Panc1 (cell line): Measurements from ENCODE around the gene DNASE1L2. TPM values are rescaled to one million over a fixed set of nuclear protein-coding genes. Genes with fewer than 3 reads are reported as not detected.

Source experiments
- ATAC-seq: fragments of 200-7000 bp; cut with Tn5 transposase; 2 replicates; pipeline ENCODE4 v1.9.1; 2020; ENCODE audit warnings: mild to moderate bottlenecking, moderate library complexity
- BruUV-seq: library from RNA; stranded (reverse); fragments of 400-500 nt; replicated peaks from 2 replicates; lab custom pipeline; 2021; lab: Mats Ljungman, UMichigan
- CTCF ChIA-PET: fragments of 300-600 bp; sonication (Branson Sonifier 250); formaldehyde crosslinking; loops from one replicate; lab custom pipeline; 2022; ENCODE audit warnings: antibody characterized with exemption; lab: Charles Lee
- POLR2A ChIA-PET: fragments of 300-600 bp; sonication (Branson Sonifier 250); formaldehyde crosslinking; loops from one replicate; lab custom pipeline; 2022; ENCODE audit warnings: antibody characterized with exemption; lab: Charles Lee
- DNase-seq: peaks from one replicate; pipeline ENCODE4 v3.0.0-alpha.2; 2010; ENCODE audit warnings: low read depth, low spot score
- H3K27ac ChIP-seq: 2 replicates; pipeline ENCODE4 v1.5.1; 2011; ENCODE audit warnings: mild to moderate bottlenecking, low read length, inconsistent platforms
- H3K27me3 ChIP-seq: fragments of 200-500 bp; sonication (Bioruptor generic); 2 replicates; pipeline ENCODE4 v1.6.0; 2014; ENCODE audit warnings: low read length, inconsistent platforms; ENCODE audit not compliant: control insufficient read depth, insufficient read depth
- H3K36me3 ChIP-seq: fragments of 200-500 bp; sonication (Bioruptor generic); 2 replicates; pipeline ENCODE4 v1.5.1; 2014; ENCODE audit warnings: inconsistent platforms, mild to moderate bottlenecking, low read length, moderate library complexity; ENCODE audit not compliant: control insufficient read depth, insufficient read depth
- H3K4me1 ChIP-seq: 2 replicates; pipeline ENCODE4 v1.5.1; 2011; ENCODE audit warnings: inconsistent platforms, mild to moderate bottlenecking, low read length, moderate library complexity; ENCODE audit not compliant: control insufficient read depth, insufficient read depth
- H3K4me3 ChIP-seq, 2 experiments: 2 replicates each; pipeline ENCODE4 v1.5.1; 2011 to 2012; ENCODE audit warnings: low read depth in 2 of 2, low read length in 2 of 2, mild to moderate bottlenecking in 2 of 2, inconsistent platforms in 1 of 2, moderate library complexity in 1 of 2
- H3K9me3 ChIP-seq: fragments of 200-500 bp; sonication (Bioruptor generic); 2 replicates; pipeline ENCODE4 v1.5.1; 2014; ENCODE audit warnings: low read depth, mild to moderate bottlenecking, inconsistent platforms, low read length, moderate library complexity; ENCODE audit not compliant: control insufficient read depth, insufficient read depth
- POLR2AphosphoS5 ChIP-seq: IDR thresholded peaks from 2 replicates; pipeline ENCODE4 v1.6.1; 2012; ENCODE audit warnings: mild to moderate bottlenecking, low read depth, low read length, moderate library complexity
- REST ChIP-seq, 2 experiments: IDR thresholded peaks; 2 replicates each; pipeline ENCODE4 v1.6.1; 2011 to 2012; ENCODE audit warnings: low read depth in 2 of 2, control low read depth in 1 of 2, low read length in 1 of 2, mild to moderate bottlenecking in 1 of 2, moderate library complexity in 1 of 2; ENCODE audit not compliant: insufficient read depth in 1 of 2
- SIN3A ChIP-seq: IDR thresholded peaks from 2 replicates; pipeline ENCODE4 v1.6.1; 2012; ENCODE audit warnings: low read depth, mild to moderate bottlenecking, low read length, moderate library complexity, borderline replicate concordance; ENCODE audit not compliant: insufficient read depth
- TCF7L2 ChIP-seq: IDR thresholded peaks from 2 replicates; pipeline ENCODE4 v1.6.1; 2011; ENCODE audit warnings: mild to moderate bottlenecking, low read depth, low read length, inconsistent platforms
- in situ Hi-C: cut with HindIII; loops from 2 replicates; pipeline ENCODE4 v1.10.0; 2016; ENCODE audit warnings: low sequenced_read_pairs, low pct_unique_long_range_greater_than_20kb
- intact Hi-C: fragments of 100-400 bp; cut with micrococcal nuclease; formaldehyde crosslinking; loops from one replicate; pipeline ENCODE4 v1.10.0; 2022; ENCODE audit not compliant: unreplicated experiment
- total RNA-seq: library from RNA; stranded (reverse); gene quantifications from one replicate; pipeline ENCODE4 v1.2.1, GENCODE V29; 2021; ENCODE audit not compliant: unreplicated experiment
- TF ChIP-seq, protein P1 (sequence below): fragments of 450-650 bp; IDR thresholded peaks from 2 replicates; pipeline ENCODE4 v1.5.1; 2017; ENCODE audit warnings: mild to moderate bottlenecking

The DNASE1L2 gene
- total RNA-seq, 1 experiment from 2014 or later = 4.4 TPM

DNA sequence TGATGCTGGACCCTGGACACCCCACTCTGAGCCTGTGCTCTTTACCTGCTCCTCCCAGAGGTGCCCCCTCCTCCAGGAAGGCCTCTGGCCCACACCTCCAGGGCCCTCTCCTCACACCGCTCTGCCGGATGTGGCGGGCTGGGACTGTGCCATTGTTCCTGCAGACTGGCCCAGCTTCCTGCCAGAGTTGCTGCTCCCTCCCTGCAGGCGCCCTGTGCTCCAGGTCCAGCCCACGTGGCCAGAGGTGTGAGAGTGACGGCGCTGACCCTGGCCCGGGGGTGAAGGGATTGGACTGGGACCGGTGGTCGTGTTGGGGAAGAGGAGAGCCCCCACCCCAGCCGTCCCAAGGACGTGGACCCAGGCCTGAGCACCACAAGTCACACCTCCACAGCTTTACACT, 7.2 kb upstream of the DNASE1L2 start:
- intact Hi-C loops = no loop called here
- no peak for DNase-seq
- BruUV-seq = no TSS peak

GRCh38 chr16:2229632-2230250, 6.5 kb upstream of the DNASE1L2 start:
- CTCF ChIA-PET = no interaction called here
- ATAC-seq (no peak), DNase-seq (no peak)
- no peak overlapping the region for H3K4me3 ChIP-seq
- H3K9me3 ChIP-seq = no peaks in the 10 kb centered on the region
- no peak overlapping the region for H3K27ac ChIP-seq
- H3K36me3 ChIP-seq = peaks cover 5% of the 10 kb centered on the region; the same call in 1 of the 2 replicates
- POLR2A ChIA-PET = no interaction called here
- in situ Hi-C loops = no loop called here
- TF ChIP-seq, protein P1, sequence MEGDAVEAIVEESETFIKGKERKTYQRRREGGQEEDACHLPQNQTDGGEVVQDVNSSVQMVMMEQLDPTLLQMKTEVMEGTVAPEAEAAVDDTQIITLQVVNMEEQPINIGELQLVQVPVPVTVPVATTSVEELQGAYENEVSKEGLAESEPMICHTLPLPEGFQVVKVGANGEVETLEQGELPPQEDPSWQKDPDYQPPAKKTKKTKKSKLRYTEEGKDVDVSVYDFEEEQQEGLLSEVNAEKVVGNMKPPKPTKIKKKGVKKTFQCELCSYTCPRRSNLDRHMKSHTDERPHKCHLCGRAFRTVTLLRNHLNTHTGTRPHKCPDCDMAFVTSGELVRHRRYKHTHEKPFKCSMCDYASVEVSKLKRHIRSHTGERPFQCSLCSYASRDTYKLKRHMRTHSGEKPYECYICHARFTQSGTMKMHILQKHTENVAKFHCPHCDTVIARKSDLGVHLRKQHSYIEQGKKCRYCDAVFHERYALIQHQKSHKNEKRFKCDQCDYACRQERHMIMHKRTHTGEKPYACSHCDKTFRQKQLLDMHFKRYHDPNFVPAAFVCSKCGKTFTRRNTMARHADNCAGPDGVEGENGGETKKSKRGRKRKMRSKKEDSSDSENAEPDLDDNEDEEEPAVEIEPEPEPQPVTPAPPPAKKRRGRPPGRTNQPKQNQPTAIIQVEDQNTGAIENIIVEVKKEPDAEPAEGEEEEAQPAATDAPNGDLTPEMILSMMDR = no peak
- TF ChIP-seq SIN3A (no peak), TCF7L2 (no peak), REST (IDR thresholded peaks at IDR 0.05; ENCODE audit: insufficient read depth in 1 of 2, low read depth in 2 of 2, low read length in 1 of 2) (no peak), POLR2AphosphoS5 (no peak)
- intact Hi-C loops = no loop called here
- no peaks in the 10 kb centered on the region for H3K27me3 ChIP-seq
- no TSS peak for BruUV-seq
- peaks cover 16% of the 10 kb centered on the region for H3K4me1 ChIP-seq

More for the DNA sequence above, 7.2 kb upstream of the DNASE1L2 start:
- Histone ChIP-seq H3K27me3 (no peaks in the 10 kb centered on the region), H3K9me3 (no peaks in the 10 kb centered on the region), H3K27ac (no peak overlapping the region), H3K4me1 (peaks cover 16% of the 10 kb centered on the region), H3K36me3 (peaks cover 5% of the 10 kb centered on the region; the same call in 1 of the 2 replicates), H3K4me3 (no peak overlapping the region)
- in situ Hi-C loops = no loop called here
- POLR2A ChIA-PET = no interaction called here
- no peak for ATAC-seq
- CTCF ChIA-PET = no interaction called here
- TF ChIP-seq SIN3A = no peak
- TF ChIP-seq POLR2AphosphoS5 = no peak
- no peak for TF ChIP-seq REST (IDR thresholded peaks at IDR 0.05; ENCODE audit: insufficient read depth in 1 of 2, low read depth in 2 of 2, low read length in 1 of 2)
- TF ChIP-seq TCF7L2 = no peak
- TF ChIP-seq, protein P1 = no peak
